Large intestine (tissue), 3 donors: ENCODE data around the gene AMOTL1. TPM values are rescaled to one million over a fixed set of nuclear protein-coding genes. Genes with fewer than 3 reads are reported as not detected.
"Not testable (repeated sequence)": the region's sequence is repeated elsewhere in the genome, so short reads cannot be mapped to it uniquely, and the experiment has no call there.

Experiments
- DNase-seq, 2 donors: peaks; one replicate each; pipeline versions ENCODE4 v3.0.0 to v3.0.0-alpha.2; 2013
- H3K27ac ChIP-seq: one replicate; pipeline ENCODE4 v1.5.1; 2013; ENCODE audit warnings: low read length
- H3K27me3 ChIP-seq: 2 replicates; pipeline ENCODE4 v1.6.1; 2013; ENCODE audit warnings: low read length; ENCODE audit not compliant: control insufficient read depth, insufficient read depth
- H3K36me3 ChIP-seq: 2 replicates; pipeline ENCODE4 v1.6.1; 2013; ENCODE audit warnings: low read length; ENCODE audit not compliant: control insufficient read depth, insufficient read depth
- H3K4me1 ChIP-seq: one replicate; pipeline ENCODE4 v1.6.1; 2013; ENCODE audit warnings: low read length; ENCODE audit not compliant: control insufficient read depth, insufficient read depth
- H3K4me3 ChIP-seq: one replicate; pipeline ENCODE4 v1.5.1; 2013; ENCODE audit warnings: low read length
- H3K9me3 ChIP-seq: one replicate; pipeline ENCODE4 v1.6.1; 2013; ENCODE audit warnings: mild to moderate bottlenecking, low read depth, low read length, moderate library complexity; ENCODE audit not compliant: control insufficient read depth
- WGBS: methylation state at CpG from one replicate; pipeline ENCODE4 v1.1.5; 2013; ENCODE audit warnings: low lambda C conversion rate; ENCODE audit not compliant: insufficient coverage; 5-methylcytosine and 5-hydroxymethylcytosine counted together
- polyA plus RNA-seq: library from polyadenylated mRNA; unstranded; fragments of 120-200 nt; gene quantifications from one replicate; pipeline ENCODE4 v1.2.1, GENCODE V29; 2013

Gene AMOTL1
- polyA plus RNA-seq, 1 donor, result 15.5 TPM

DNA sequence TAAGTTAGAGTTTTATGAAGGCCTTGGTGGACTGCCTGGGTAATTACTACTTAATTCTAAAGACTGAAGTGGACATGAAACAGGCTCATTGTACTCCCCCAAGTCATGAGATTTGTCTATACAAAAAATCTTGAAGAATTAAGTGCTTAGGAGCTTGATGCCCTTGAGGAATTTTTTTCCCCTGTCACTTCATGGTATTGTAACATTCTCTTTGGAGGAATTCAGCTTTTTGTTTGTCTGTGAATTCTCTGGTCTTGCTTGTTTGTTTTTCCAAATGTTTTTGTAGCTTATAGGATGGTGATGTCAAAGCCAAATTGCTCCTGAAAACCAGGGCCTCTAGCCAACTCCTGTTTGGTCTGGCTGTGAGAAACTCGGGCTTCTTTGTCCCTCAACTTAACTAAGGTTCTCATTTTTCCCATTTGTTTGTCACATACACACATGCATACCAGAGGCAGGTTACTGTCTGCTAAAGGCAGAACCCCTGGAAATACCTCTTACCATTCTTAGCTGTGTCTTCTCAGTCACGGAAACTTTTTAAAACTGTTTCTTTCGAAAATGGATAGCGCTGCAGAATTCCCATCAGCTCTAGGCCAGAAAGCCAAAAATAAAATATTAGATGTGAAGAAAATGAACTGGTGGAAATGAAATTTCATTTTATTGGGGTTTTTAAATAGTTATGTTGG is 66.9 kb downstream of the AMOTL1 start:
- no peak for DNase-seq
- no peaks in the 10 kb centered on the region for H3K9me3 ChIP-seq
- H3K4me1 ChIP-seq, result peaks cover 19% of the 10 kb centered on the region
- 100% methylated on average over 2 of the region's 4 CpGs for WGBS
- H3K36me3 ChIP-seq, result peaks cover 19% of the 10 kb centered on the region
- no peaks in the 10 kb centered on the region for H3K27me3 ChIP-seq
- no peak overlapping the region for H3K4me3 ChIP-seq
- no peak overlapping the region for H3K27ac ChIP-seq

DNA sequence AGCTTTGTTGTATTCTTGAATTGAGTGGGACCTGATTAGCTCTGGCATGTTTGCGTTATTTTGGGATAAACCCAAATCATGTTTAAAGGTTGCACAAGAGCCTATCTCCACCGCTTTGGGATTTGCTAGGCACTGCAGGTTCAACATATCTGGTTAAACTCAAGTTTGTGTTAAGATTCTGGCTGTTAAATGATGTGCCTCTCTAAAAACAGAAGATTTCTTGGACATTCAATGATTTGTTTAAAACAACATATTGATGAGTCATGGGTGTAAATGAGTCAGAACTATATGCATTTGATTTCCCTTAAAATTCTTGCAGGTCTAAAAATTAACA is 67.4 kb downstream of the AMOTL1 start:
- Histone ChIP-seq H3K4me1 (peaks cover 19% of the 10 kb centered on the region), H3K4me3 (no peak overlapping the region), H3K36me3 (peaks cover 14% of the 10 kb centered on the region), H3K27ac (no peak overlapping the region), H3K27me3 (no peaks in the 10 kb centered on the region), H3K9me3 (no peaks in the 10 kb centered on the region)
- WGBS, result no CpG with 5 or more reads among the region's 2 CpGs
- DNase-seq, result no peak

DNA sequence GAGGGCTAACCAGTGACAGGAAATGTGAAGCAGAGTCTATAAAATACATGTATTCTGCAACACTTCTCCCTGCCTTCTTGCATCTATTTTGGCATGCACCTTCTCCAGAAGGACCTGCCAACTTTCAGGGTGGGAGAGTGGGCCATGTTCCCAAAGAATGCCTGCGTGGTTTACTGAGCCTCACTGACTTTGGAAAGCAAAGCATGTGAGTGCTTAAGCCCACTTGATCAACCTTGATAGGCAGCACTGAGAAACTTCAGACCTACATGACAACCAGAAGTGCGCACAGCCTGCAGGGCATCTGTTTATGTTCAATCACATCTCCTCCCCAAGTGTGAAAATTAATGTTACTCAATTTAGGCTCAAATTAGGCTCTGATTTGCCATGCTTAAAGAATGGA is 69.2 kb downstream of the AMOTL1 start:
- peaks cover 6% of the 10 kb centered on the region for H3K36me3 ChIP-seq
- no peak overlapping the region for H3K27ac ChIP-seq
- no peaks in the 10 kb centered on the region for H3K27me3 ChIP-seq
- no CpG with 5 or more reads among the region's 2 CpGs for WGBS
- H3K4me1 ChIP-seq, result peaks cover 12% of the 10 kb centered on the region
- no peaks in the 10 kb centered on the region for H3K9me3 ChIP-seq
- H3K4me3 ChIP-seq, result no peak overlapping the region
- no peak for DNase-seq

DNA sequence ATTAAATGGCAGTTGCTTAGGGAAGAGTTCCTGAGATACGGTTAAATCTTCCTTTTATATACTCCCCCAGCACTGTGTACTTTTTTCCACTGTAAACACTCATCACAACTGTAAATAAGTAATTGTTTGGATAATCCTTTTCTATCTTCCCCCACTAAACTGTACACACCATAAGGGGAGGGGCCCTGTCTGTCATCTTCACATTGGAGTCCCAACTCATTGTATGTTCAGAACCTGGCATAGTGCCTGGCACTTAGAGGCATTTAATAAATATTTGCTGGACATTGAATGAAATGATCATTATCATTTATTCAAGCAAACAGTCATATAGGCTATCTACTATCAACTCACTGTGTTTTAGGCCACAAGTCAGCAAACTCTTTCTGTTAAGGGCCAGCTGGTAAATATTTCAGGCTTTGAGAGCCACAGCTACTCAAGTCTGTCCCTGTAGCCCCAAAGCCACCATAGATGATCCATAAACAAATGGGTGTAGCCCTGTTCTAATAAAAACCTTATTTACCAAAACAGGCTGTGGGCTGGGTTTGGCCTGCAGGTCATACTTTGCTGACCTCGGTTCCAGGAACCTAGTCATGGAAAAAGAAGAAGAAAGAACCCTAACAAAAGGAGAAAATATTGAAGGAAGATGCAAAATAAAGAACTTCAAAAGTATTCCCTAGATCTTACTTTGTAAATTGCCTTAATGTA is 70.0 kb downstream of the AMOTL1 start:
- H3K4me3 ChIP-seq, result no peak overlapping the region
- no peak for DNase-seq
- no CpG with 5 or more reads among the region's 2 CpGs for WGBS
- H3K36me3 ChIP-seq, result peaks cover 7% of the 10 kb centered on the region
- no peaks in the 10 kb centered on the region for H3K27me3 ChIP-seq
- no peak overlapping the region for H3K27ac ChIP-seq
- H3K4me1 ChIP-seq, result peaks cover 4% of the 10 kb centered on the region
- H3K9me3 ChIP-seq, result no peaks in the 10 kb centered on the region

DNA sequence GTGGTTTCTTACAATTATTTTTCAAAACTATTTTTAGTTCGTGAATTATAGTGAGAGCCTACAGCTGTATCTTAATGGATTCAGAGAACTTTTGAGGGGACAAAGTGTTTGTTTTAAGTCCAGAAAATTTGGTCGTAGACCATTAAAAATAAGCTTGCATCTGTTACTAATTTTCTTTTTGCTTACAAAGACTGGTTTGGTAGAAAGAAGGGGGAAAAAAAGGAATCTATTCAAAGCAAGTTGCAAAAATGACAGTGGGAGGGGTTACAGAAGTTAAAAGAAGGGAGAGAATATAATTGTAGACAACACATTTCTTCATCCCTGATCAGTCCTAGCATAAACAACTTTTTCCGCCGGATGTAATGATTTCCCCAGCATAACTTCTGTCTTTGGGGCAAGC is 72.1 kb downstream of the AMOTL1 start:
- Histone ChIP-seq H3K36me3 (peaks cover 11% of the 10 kb centered on the region), H3K4me1 (no peaks in the 10 kb centered on the region), H3K9me3 (no peaks in the 10 kb centered on the region), H3K4me3 (no peak overlapping the region), H3K27ac (no peak overlapping the region), H3K27me3 (no peaks in the 10 kb centered on the region)
- WGBS, result 85% methylated on average over 2 of the region's 4 CpGs
- DNase-seq, result no peak

DNA sequence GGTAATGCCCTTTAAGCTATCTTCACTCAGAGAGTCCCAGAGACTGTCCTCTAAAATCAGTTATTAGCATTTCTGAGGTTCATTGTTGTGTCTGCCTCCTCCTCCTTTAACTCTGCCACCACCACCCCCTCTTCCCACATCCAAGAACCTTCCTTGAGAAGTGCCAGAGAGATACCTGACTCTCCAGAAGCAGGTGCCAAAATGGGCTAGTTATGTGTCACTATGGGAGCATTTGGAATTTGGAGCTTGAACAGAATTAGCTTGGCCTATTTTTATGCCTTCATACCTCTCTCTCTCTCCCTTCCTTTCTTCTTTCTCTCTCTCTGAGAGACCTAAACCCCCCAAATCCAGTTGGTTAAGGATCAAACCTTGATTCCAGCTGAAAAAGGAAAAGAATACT is 75.9 kb downstream of the AMOTL1 start:
- no peaks in the 10 kb centered on the region for H3K9me3 ChIP-seq
- H3K36me3 ChIP-seq, result peaks cover 10% of the 10 kb centered on the region
- H3K27me3 ChIP-seq, result no peaks in the 10 kb centered on the region
- H3K4me3 ChIP-seq, result no peak overlapping the region
- no peak overlapping the region for H3K27ac ChIP-seq
- no peaks in the 10 kb centered on the region for H3K4me1 ChIP-seq
- DNase-seq, result no peak

DNA sequence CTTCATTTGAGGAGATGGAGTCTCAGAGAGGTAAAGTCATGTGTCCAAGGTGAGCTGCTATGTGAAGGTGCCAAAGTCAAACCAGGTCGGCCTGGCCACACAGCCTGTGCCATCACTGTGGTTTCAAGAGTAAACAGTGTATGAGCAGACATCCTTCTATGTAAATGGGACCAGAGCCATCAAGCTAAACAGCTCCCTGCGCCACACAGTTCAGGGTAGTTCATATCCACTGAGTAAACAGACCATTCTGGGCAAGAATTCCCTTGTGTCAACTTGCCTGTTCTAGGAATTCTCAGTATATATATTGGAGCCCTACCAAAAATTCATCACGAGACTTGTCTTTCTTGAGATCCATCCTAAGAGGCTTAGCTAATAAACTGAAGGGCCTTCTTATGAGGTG is 77.5 kb downstream of the AMOTL1 start:
- Histone ChIP-seq H3K4me1 (no peaks in the 10 kb centered on the region), H3K36me3 (peaks cover 12% of the 10 kb centered on the region), H3K4me3 (no peak overlapping the region), H3K9me3 (no peaks in the 10 kb centered on the region), H3K27me3 (no peaks in the 10 kb centered on the region), H3K27ac (no peak overlapping the region)
- no peak for DNase-seq
- no CpG with 5 or more reads among the region's 3 CpGs for WGBS

DNA sequence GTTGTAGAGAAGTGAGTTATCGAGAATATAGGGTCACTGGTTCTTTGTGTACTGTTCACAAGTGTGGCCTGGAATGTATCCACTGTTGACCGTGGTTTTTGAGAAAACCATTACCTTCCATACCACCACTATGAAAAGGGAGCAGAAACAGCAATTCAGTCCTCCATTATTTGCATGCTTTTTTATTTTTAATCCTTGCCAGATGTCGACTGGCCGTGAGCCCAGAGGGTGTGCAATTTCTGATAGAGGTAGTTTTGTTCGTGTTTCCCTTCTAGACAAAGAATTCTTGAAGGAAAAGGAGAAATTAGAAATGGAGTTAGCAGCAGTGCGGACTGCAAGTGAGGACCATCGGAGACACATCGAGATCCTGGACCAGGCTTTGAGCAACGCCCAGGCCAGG is 81.7 kb downstream of the AMOTL1 start:
- Histone ChIP-seq H3K4me1 (no peaks in the 10 kb centered on the region), H3K4me3 (no peak overlapping the region), H3K36me3 (peaks cover 32% of the 10 kb centered on the region), H3K27me3 (no peaks in the 10 kb centered on the region), H3K27ac (no peak overlapping the region), H3K9me3 (no peaks in the 10 kb centered on the region)
- DNase-seq, result no peak
- WGBS, result no CpG with 5 or more reads among the region's 9 CpGs

DNA sequence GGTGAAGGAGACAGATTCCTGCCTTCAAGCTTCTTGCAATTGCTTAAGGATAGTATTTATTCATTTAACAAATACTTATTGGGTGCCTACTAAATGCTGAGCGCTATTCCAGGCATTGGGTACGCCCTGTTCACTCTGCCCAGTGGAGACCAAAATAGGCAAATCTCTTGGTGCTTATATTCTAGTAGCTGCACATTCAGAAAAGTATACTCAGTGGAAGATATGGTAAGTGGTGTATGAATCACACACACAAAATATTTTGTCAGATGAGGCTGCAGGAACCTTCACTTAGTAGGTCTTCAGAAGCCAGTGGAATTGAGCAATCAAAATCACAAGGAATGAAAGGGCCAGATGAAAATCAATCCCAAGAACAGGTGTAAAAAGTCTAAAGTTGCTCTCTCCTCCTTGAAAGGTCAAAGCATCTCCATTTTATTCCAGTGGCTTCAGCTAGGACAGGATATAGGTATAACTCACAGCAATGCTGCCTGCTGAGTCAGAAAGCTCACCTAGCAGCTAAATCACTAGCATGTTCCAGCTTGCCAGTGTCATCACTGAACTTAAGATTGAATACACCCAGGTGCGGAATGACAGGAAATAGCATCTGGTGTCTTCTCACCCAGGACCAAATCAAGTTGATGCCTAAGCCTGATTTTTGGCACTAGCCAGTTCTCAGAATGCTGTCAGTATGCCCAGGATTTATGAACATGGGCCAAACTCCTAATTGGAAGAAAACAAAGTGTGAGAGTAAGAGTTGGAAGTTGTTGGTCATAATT is 83.9 kb downstream of the AMOTL1 start:
- Histone ChIP-seq H3K27ac (no peak overlapping the region), H3K27me3 (no peaks in the 10 kb centered on the region), H3K36me3 (peaks cover 47% of the 10 kb centered on the region), H3K9me3 (no peaks in the 10 kb centered on the region), H3K4me3 (no peak overlapping the region), H3K4me1 (no peaks in the 10 kb centered on the region)
- WGBS, result no CpG with 5 or more reads among the region's 3 CpGs
- DNase-seq, result no peak

DNA sequence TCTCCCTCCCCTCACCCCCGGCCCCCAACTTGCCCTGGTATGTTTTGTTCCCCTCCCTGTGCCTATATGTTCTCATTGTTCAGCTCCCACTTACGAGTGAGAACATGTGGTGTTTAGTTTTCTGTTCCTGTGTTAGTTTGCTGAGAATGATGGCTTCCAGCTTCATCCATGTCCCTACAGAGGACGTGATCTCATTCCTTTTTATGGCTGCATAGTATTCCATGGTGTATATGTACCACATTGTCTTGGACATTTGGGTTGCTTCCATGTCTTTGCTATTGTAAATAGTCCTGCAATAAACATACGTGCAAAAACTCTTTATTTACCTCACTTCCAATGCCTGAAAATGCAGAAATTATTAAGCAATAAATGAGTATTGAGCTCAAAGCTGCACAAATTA is 85.1 kb downstream of the AMOTL1 start:
- H3K9me3 ChIP-seq, DNase-seq, H3K4me3 ChIP-seq, H3K27ac ChIP-seq, H3K27me3 ChIP-seq, H3K4me1 ChIP-seq: not testable (repeated sequence)
- WGBS, result no CpG with 5 or more reads among the region's 4 CpGs
- H3K36me3 ChIP-seq, result peaks cover 53% of the 10 kb centered on the region
